CD4-positive, alpha-beta T cell treated with Interleukin-15 for 4 hours (primary cell): Measurements from ENCODE around the gene TMEM88.

Source experiments
- DNase-seq: peaks from one replicate; pipeline ENCODE4 v3.0.0-alpha.2; 2020; ENCODE audit warnings: low spot score

The TMEM88 gene

DNA sequence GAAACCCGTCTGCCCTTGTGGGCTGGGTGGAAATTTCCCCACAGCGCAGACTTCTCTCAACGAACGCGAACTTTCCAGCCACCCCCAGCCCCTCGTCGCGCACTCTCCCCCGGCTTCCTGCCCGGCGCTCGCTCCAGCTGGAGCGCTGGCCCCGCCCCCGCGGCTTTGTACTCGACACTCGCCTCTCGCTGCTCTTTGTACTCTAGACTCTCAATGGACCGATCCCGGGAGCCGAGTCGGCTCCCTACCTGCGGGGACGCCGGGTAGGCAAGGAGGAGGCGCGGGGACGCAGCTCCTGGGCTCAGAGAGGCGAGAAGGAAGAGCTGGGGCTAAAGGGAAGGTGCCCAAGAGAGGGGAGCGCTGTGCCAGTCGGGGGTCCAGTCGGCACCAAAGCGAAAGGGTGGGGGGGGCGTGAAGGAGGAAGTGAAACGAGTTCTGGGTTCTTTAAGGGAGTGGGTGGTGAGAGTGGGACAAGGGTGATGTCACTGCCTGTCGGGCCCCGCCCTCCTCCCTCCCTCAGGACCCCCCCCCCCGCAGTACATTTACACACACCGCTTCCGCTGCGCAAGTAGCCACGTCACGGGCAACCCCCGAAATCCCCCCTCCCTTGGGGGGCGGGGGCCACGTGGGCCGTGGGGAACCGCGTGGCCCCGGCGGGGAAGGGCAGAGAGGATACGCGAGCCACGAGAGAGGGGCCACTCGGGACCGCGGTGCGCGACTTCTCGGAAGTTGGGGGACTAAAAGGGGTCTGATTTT, 11.2 kb upstream of the TMEM88 start:
- peak; percentile 91 for DNase-seq

DNA sequence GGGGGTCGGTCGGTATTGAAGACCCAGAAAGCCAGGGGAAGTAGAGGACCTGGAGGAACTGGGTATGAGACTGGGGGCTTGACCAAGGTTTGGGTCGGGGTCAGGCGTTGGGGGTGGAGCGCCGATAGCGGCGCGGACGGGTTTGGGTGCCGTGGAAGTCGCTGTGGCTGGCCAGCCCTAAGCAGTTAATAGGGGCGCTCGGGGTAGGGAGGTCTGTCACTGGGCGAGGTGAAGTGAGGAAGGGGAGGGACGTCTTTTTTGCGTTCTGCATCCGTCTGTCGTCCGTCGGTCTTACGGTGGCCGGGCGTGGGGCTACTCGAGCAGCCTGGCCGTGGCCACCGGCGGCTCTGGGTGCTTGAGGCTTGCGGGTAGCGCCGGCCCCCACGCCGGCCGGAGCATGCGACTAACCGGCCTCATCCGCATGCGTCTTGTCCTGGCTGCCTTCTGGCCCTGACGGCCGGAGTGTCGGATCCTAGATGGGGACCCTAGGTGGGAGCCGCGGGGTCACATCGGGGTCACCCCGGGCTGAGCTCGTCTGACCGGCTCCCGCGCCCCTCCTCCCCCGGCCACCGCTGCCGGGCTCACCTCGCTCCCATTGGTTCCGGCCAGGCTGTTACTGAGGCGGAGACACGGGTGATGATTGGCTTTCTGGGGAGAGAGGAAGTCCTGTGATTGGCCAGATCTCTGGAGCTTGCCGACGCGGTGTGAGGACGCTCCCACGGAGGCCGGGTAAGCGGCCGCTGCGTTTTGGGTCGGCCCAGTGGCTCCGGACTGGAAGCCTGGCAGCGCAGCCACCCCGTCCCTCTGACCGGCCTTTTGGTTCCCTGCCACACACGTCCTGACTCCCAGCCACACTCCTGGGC, 10.3 kb upstream of the TMEM88 start:
- DNase-seq = peak; percentile 84

DNA sequence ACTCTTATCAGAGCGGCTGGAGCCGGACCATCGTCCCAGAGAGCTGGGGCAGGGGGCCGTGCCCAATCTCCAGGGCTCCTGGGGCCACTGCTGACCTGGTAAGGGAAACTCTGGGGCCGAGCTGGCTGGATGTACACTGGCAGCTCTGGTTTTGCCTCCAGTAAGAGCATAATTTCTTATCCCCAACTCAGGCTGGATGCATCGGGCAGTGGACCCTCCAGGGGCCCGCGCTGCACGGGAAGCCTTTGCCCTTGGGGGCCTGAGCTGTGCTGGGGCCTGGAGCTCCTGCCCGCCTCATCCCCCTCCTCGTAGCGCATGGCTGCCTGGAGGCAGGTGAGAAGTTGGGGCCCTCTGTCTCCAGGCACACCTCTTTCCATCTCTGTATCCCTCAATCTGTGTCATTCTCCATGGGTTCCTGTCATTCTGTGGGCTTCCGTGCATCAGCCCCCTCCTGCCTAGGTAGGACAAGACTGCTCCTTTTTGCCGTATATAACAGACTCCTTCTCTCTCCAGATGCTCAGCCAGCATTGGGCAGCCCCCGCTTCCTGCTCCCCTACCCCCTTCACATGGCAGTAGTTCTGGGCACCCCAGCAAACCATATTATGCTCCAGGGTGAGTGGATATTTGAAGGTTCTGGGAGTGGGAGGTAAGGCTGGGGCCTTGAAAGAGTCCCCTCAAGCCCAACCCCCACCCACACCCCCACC, 9.4 kb upstream of the TMEM88 start:
- DNase-seq = no peak

DNA sequence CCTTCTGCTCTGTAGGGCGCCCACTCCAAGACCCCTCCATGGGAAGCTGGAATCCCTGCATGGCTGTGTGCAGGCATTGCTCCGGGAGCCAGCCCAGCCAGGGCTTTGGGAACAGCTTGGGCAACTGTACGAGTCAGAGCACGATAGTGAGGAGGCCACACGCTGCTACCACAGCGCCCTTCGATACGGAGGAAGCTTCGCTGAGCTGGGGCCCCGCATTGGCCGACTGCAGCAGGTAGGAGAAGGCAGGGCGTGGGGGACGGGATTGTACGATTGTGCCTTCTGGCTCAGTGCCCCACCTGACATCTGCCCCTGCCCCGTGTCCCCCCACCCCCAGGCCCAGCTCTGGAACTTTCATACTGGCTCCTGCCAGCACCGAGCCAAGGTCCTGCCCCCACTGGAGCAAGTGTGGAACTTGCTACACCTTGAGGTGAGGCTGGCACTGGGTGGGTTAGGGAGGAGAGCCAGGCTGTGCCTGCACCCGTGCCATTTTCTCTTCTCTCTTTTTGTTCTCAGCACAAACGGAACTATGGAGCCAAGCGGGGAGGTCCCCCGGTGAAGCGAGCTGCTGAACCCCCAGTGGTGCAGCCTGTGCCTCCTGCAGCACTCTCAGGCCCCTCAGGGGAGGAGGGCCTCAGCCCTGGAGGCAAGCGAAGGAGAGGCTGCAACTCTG, 8.7 kb upstream of the TMEM88 start:
- DNase-seq = no peak

DNA sequence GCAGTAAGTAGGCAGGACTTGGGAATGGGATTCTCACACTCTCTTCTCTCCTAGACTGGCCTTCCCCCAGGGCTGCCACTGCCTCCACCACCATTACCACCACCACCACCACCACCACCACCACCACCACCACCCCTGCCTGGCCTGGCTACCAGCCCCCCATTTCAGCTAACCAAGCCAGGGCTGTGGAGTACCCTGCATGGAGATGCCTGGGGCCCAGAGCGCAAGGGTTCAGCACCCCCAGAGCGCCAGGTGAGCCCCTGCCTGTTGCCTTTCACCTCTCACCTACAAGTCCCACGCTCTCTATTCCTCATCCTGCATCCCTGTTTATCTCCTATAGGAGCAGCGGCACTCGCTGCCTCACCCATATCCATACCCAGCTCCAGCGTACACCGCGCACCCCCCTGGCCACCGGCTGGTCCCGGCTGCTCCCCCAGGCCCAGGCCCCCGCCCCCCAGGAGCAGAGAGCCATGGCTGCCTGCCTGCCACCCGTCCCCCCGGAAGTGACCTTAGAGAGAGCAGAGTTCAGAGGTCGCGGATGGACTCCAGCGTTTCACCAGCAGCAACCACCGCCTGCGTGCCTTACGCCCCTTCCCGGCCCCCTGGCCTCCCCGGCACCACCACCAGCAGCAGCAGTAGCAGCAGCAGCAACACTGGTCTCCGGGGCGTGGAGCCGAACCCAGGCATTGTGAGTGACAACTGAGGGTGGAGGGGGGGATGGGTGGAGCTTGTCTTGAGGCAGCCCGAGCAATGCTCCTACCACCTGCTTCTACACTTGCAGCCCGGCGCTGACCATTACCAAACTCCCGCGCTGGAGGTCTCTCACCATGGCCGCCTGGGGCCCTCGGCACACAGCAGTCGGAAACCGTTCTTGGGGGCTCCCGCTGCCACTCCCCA, 7.9 kb upstream of the TMEM88 start:
- no peak for DNase-seq

DNA sequence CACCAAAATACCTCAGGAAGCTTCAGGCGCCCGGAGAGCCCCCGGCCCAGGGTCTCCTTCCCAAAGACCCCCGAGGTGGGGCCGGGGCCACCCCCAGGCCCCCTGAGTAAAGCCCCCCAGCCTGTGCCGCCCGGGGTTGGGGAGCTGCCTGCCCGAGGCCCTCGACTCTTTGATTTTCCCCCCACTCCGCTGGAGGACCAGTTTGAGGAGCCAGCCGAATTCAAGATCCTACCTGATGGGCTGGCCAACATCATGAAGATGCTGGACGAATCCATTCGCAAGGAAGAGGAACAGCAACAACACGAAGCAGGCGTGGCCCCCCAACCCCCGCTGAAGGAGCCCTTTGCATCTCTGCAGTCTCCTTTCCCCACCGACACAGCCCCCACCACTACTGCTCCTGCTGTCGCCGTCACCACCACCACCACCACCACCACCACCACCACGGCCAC, 6.7 kb upstream of the TMEM88 start:
- no peak for DNase-seq

DNA sequence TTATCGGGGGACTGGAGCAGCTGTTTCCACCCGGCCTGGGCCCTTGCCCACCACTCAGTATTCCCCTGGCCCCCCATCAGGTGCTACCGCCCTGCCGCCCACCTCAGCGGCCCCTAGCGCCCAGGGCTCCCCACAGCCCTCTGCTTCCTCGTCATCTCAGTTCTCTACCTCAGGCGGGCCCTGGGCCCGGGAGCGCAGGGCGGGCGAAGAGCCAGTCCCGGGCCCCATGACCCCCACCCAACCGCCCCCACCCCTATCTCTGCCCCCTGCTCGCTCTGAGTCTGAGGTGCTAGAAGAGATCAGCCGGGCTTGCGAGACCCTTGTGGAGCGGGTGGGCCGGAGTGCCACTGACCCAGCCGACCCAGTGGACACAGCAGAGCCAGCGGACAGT, 6.1 kb upstream of the TMEM88 start:
- DNase-seq = no peak

DNA sequence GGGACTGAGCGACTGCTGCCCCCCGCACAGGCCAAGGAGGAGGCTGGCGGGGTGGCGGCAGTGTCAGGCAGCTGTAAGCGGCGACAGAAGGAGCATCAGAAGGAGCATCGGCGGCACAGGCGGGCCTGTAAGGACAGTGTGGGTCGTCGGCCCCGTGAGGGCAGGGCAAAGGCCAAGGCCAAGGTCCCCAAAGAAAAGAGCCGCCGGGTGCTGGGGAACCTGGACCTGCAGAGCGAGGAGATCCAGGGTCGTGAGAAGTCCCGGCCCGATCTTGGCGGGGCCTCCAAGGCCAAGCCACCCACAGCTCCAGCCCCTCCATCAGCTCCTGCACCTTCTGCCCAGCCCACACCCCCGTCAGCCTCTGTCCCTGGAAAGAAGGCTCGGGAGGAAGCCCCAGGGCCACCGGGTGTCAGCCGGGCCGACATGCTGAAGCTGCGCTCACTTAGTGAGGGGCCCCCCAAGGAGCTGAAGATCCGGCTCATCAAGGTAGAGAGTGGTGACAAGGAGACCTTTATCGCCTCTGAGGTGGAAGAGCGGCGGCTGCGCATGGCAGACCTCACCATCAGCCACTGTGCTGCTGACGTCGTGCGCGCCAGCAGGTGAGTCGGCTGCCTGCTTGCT, 5.6 kb upstream of the TMEM88 start:
- DNase-seq = no peak

DNA sequence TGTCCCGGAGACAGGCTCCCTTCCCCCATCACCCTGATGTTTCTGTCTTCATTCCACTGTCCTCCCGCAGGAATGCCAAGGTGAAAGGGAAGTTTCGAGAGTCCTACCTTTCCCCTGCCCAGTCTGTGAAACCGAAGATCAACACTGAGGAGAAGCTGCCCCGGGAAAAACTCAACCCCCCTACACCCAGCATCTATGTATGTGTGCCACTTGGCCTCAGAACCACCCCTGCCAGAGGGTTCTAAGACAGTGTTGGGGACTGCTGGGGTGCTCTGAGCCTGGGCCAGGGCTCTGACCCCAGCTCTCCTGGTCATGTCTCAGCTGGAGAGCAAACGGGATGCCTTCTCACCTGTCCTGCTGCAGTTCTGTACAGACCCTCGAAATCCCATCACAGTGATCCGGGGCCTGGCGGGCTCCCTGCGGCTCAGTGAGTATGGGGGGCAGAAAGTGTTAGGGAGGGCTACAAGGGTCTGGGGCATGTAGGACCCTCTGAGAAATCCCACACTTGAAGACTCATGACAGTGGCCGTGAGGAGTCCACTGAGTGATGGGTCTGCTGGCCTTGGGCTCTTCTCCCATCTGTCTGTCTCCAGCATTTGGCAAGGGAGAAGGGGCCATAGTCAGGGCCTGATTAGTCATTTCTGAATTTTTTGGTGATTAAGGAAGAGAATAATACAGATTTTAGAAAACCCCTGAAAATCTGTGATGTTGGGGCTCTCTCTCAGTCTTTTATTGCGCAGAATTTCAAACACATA, 4.9 kb upstream of the TMEM88 start:
- DNase-seq = no peak

DNA sequence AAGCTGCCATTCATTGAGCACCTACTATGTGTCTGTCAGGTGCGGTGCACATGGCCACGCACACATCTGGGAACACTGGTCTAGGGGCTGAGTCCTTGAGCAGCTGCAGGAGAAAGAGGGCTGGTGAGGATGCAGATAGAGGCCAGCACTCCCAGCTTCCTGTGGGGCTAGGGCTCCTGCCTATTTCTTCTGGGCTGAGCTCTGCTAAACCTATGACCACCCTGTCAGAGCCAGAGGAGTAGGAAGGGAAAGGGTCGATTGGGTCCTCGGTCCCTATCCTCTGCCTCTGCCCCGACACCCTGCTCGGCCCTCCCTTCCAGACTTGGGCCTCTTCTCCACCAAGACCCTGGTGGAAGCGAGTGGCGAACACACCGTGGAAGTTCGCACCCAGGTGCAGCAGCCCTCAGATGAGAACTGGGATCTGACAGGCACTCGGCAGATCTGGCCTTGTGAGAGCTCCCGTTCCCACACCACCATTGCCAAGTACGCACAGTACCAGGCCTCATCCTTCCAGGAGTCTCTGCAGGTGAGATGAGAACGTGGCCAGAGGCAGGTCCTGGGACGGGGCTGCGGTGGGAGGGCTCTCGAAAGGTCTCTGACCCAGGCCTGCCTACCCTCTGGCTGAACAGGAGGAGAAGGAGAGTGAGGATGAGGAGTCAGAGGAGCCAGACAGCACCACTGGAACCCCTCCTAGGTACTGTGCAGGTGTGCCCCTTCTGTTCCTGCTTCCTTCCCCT, 4.0 kb upstream of the TMEM88 start:
- no peak for DNase-seq

DNA sequence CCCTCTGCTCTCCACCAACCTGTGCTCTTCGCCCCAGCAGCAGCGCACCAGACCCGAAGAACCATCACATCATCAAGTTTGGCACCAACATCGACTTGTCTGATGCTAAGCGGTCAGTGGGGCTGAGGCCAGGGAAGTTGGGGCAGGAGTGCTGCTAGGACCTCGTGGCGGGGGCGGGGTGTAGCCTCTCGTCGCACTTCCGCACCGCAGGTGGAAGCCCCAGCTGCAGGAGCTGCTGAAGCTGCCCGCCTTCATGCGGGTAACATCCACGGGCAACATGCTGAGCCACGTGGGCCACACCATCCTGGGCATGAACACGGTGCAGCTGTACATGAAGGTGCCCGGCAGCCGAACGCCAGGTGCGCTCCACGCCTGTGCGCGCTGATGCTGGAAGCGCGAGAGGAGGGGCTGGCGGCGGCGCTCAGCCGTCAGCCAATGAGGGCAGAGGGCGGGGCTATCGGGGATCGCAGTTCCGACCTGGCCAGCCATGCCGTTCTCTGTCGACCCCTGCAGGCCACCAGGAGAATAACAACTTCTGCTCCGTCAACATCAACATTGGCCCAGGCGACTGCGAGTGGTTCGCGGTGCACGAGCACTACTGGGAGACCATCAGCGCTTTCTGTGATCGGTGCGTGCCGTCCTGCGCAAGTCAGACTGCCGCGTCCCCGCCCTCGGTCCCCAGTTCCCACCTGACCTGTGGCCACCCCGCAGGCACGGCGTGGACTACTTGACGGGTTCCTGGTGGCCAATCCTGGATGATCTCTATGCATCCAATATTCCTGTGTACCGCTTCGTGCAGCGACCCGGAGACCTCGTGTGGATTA, 3.2 kb upstream of the TMEM88 start:
- peak; percentile 91 for DNase-seq

DNA sequence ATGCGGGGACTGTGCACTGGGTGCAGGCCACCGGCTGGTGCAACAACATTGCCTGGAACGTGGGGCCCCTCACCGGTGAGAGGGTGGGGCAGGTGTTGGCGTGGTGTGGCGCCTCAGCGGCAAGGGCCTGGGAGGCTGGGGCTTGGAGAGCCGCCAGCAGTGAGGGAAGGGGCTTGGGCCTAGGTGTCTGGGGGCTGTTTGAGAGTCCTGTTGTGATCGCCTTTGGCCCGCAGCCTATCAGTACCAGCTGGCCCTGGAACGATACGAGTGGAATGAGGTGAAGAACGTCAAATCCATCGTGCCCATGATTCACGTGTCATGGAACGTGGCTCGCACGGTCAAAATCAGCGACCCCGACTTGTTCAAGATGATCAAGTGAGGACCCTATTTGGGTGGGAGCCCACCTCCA, 2.6 kb upstream of the TMEM88 start:
- no peak for DNase-seq

DNA sequence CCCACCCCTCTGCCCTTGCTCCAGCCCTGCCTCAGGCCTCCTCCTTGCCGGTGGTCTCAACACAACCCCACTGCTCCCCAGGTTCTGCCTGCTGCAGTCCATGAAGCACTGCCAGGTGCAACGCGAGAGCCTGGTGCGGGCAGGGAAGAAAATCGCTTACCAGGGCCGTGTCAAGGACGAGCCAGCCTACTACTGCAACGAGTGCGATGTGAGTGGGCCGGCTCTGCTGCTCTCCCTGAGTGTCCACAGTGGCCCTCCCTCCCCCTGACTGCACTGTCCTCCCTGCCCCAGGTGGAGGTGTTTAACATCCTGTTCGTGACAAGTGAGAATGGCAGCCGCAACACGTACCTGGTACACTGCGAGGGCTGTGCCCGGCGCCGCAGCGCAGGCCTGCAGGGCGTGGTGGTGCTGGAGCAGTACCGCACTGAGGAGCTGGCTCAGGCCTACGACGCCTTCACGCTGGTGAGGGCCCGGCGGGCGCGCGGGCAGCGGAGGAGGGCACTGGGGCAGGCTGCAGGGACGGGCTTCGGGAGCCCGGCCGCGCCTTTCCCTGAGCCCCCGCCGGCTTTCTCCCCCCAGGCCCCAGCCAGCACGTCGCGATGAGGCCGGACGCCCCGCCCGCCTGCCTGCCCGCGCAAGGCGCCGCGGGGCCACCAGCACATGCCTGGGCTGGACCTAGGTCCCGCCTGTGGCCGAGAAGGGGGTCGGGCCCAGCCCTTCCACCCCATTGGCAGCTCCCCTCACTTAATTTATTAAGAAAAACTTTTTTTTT, 1.8 kb upstream of the TMEM88 start:
- DNase-seq = no peak

DNA sequence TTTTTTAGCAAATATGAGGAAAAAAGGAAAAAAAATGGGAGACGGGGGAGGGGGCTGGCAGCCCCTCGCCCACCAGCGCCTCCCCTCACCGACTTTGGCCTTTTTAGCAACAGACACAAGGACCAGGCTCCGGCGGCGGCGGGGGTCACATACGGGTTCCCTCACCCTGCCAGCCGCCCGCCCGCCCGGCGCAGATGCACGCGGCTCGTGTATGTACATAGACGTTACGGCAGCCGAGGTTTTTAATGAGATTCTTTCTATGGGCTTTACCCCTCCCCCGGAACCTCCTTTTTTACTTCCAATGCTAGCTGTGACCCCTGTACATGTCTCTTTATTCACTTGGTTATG, 1.2 kb upstream of the TMEM88 start:
- DNase-seq = no peak

DNA sequence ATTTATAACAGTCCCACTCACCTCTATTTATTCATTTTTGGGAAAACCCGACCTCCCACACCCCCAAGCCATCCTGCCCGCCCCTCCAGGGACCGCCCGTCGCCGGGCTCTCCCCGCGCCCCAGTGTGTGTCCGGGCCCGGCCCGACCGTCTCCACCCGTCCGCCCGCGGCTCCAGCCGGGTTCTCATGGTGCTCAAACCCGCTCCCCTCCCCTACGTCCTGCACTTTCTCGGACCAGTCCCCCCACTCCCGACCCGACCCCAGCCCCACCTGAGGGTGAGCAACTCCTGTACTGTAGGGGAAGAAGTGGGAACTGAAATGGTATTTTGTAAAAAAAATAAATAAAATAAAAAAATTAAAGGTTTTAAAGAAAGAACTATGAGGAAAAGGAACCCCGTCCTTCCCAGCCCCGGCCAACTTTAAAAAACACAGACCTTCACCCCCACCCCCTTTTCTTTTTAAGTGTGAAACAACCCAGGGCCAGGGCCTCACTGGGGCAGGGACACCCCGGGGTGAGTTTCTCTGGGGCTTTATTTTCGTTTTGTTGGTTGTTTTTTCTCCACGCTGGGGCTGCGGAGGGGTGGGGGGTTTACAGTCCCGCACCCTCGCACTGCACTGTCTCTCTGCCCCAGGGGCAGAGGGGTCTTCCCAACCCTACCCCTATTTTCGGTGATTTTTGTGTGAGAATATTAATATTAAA, 638 bp upstream of the TMEM88 start:
- no peak for DNase-seq

DNA sequence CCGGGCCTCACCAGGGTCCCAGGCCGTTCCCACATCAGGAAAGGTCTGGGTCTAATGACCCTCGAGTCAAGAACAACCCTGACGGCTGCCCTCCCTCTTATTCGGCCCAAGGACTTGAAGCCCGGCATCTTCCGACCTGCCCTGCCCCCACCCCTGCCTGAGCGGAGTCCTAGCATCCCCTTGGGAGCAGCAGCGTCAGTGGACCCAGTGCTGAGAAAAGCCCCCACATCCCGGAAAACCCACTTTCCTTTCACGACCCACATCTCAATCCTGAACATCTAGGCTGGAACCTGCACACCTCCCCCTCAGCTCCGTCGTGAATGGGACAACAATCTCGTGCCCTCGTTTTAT, 769 bp downstream of the TMEM88 start:
- no peak for DNase-seq
